22Rv1 (cell line): ENCODE results near the gene SLC22A1.

Source experiments
- CTCF ChIP-seq: fragments of 450-650 bp; IDR thresholded peaks from 2 replicates; pipeline ENCODE4 v1.5.1; 2017; ENCODE audit warnings: mild to moderate bottlenecking
- ZFX ChIP-seq: fragments of 450-650 bp; IDR thresholded peaks from 2 replicates; pipeline ENCODE4 v1.6.1; 2017; ENCODE audit warnings: antibody characterized with exemption, borderline replicate concordance

DNA sequence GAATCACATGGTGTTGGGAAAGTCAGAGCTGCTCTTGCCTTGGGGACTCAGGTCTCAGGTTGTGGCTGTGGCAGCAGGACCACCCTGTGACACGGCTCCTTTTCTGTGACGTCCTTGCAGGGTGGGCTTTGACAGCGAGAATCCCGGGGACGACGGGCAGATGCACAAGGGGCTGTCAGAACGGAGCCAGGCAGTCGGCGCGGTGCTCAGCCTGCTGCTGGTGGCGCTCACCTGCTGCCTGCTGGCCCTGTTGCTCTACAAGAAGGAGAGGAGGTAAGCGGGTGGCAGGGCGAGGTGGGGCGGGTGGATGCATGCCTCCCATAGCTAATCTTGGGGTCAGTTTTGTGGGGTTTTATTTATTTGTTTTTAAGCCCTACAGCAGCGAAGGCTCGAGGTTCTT lies 19.2 kb upstream of the SLC22A1 start:
- no peak for TF ChIP-seq CTCF
- no peak for TF ChIP-seq ZFX
